IPS DF 19.7 (cell line): ENCODE results near the gene SRGAP2B.
"Not testable (repeated sequence)": the region's sequence is repeated elsewhere in the genome, so short reads cannot be mapped to it uniquely, and the experiment has no call there.

Experiments
- DNase-seq: peaks from one replicate; pipeline ENCODE4 v3.0.0-alpha.2; 2013; ENCODE audit warnings: low read depth, low spot score

The SRGAP2B gene

DNA sequence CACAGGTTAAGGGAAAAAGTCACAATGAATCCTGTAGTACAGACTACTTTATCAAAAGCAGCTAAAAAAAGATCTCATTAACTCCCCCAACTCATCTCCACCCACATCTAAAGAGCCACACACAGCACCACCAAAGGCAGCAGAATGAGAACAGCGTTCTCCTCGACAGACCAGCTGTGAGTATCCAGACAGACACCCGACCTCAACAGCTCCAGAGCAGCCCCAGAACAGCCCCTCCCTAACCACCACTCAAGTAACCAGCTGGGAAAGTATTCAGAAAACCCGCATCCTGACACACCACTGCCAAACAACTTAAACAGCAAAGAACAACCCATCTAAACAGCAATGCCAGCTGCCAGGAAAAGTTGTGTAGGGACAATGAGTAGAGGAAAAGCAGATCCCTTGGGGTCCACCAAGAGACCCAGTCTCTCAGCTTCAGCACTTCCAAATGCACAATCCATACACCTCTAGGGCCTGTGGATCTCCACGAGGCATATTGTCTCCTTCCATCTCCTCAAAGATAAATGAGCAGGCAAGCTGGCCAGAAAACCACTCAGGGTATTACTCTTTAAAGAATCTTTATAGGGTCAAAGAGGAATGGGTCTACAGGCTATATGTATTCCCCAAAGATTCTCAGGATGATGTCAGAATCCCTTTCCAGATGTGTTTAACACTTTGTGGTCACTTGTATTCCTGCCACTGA, 49.4 kb downstream of the SRGAP2B start:
- DNase-seq: not testable (repeated sequence)

- not testable (repeated sequence) for DNase-seq
Measured at GRCh38 chr1:145041519-145041918, 53.6 kb downstream of the SRGAP2B start.

GRCh38 chr1:145036019-145036418, 59.1 kb downstream of the SRGAP2B start:
- not testable (repeated sequence) for DNase-seq

- DNase-seq: not testable (repeated sequence)
Measured at GRCh38 chr1:145033523-145033922, 61.6 kb downstream of the SRGAP2B start.

GRCh38 chr1:145027251-145027650, 67.9 kb downstream of the SRGAP2B start:
- not testable (repeated sequence) for DNase-seq

DNA sequence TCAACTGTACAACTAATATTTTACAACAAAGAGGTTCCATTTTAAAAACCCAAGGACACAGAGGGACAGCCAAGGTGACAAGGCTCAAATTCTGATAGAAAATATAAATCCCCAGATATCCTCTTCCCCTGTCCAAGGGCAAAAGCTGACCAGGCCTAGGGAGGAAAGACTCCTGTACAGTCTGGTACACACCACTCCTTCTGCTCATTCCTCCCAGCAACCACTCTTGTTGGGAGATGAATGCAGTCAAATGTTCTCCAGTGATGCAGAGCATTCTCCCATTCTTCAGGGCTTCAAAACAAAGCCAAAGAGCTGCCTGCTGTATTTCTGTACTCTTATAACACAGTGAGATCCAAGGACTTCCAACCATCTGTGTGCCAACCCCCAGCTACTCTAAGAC, 69.8 kb downstream of the SRGAP2B start:
- not testable (repeated sequence) for DNase-seq

- DNase-seq: not testable (repeated sequence)
Measured at GRCh38 chr1:145022259-145022658, 72.9 kb downstream of the SRGAP2B start.

DNA sequence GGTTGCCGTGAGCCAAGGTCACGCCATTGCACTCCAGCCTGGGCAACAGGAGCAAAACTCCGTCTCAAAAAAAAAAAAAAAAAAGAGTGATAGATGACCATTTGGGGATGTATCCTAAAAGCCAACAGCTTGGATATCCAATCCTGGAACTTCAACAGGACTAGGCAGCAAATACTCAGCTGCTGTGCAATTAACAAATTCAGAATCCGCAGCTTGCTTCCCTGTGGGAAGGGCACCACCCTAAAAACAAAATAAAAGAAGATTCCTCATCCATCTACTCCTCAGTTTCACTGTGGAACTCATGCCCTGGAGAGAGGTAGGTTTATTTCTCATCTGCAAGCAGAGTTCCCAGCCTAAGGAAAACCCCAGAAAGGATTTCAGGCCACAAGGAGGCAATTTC, 73.4 kb downstream of the SRGAP2B start:
- not testable (repeated sequence) for DNase-seq

GRCh38 chr1:145019709-145020108, 75.4 kb downstream of the SRGAP2B start:
- DNase-seq: not testable (repeated sequence)

- DNase-seq: not testable (repeated sequence)
Measured at GRCh38 chr1:145017725-145018124, 77.4 kb downstream of the SRGAP2B start.

- not testable (repeated sequence) for DNase-seq
Measured at GRCh38 chr1:145016492-145016862, 78.7 kb downstream of the SRGAP2B start.

DNA sequence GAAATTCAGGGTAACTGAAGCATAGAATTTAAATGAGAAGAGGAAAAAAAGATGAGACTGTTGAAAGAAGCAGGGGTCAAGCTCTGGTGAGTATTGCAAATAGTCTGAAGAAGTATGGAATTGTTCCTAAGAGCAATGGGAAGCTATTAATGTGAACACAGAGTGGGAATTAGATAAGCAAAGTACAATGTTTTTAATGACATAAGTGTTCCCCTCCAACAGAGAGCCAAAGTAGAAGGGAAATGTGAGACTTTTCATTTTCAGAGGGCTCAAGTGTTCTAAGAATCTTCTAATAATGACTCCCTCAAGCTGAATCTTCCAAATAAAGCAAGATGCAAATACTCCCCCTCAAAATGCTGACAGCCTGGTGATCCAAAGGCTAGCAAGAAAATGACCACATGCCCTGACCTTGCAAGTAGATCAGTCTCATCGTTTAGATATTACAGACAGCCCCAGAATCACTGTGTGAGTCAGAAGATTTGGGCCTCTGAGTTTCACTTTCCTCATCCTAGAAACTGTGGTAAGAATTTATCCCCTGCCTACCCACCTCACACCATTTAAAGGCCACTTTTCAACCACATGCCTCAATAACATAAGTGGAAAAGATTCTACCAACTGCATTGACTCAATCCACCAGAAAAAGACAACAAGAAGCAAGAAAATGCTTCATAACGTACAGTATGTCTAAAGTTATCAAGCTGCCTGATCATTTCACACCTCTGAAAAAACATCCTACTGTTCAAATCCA, 79.2 kb downstream of the SRGAP2B start:
- not testable (repeated sequence) for DNase-seq

- DNase-seq: not testable (repeated sequence)
Measured at GRCh38 chr1:145013353-145013752, 81.8 kb downstream of the SRGAP2B start.

GRCh38 chr1:145011811-145012210, 83.3 kb downstream of the SRGAP2B start:
- DNase-seq: not testable (repeated sequence)

DNA sequence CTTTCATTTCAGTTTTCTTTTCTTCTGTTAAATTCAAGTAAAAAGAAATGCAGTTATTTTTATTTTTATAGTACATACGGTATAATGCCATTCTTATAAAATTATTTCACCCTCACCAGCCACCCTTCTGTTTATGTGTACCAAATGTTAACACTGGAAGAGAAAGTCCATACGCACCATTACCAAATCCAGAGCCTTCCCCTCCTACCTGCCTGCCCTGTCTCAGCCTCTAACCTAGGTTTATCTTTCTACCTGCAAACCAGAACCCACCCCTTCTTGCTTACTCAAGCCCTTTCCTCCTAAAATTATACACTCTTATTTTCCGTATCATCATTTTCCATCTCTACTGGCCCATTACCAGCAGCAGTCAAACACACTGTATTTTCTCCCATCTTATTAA, 84.5 kb downstream of the SRGAP2B start:
- DNase-seq: not testable (repeated sequence)

GRCh38 chr1:145009928-145010327, 85.2 kb downstream of the SRGAP2B start:
- not testable (repeated sequence) for DNase-seq

DNA sequence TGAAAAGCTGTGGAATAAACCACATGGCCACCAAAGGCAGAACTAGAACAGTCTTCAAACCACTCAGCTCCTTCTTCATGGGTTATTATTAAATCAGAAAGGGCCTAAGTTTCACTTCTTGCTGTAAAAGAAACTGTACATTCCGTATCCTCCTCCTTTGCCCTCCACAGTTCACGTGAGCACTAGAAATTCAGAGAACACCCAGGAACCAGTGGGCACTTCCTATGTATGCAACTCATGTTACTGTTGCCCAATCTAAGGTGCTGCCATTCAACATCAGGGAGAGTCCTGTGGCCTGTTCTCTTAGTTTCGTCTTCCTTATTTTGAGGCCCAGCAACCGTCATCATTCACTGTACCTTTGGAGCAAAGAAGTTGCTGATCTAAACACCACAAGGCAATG, 86.7 kb downstream of the SRGAP2B start:
- DNase-seq: not testable (repeated sequence)

DNA sequence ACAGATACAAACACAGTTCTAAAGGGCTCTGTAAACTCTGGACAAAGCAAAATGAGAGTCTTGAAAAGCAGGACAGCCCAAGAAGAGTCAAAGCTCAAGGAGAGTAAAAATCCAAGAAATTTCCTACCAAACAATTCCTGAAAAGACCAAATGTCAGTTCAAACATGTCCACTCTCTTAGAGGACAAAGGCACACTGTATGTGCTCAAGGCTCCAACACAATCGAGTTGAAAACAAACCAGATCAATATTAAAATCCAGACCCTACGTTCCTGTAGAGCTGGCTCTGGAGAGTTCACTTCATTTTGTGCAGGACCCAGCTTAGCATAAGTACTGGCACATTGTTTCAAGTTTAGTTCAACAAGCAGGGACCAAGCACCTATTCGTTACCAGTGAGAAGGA, 90.0 kb downstream of the SRGAP2B start:
- DNase-seq: not testable (repeated sequence)

GRCh38 chr1:145001381-145001780, 93.7 kb downstream of the SRGAP2B start:
- DNase-seq: not testable (repeated sequence)

DNA sequence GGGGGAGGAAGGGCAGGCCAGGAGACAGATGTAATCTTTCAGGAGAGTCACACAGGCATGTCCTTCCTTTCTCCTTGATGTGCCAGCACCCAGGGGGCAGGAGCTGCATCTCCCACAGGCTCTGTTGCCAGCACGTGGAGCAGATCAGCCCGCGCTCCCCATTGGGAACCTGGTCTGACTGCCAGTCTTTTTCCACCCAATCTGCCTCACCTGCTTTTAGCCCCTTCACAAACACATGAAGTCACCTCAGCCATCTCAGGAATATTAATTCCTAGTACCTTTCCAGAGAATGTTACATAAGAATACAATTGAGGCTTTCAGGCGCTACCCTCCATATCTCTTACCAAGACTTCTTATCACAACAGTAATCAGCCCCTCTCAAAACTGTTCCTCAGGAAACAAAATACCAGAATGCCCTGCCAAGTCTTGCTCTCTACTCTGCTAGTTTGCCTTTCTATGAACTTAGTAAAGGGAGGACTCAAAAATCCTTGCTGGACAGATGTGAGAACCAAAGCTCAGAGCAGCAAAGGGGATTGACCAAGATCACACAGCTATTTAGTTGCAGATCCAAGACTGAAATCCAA, 94.3 kb downstream of the SRGAP2B start:
- DNase-seq: not testable (repeated sequence)

DNA sequence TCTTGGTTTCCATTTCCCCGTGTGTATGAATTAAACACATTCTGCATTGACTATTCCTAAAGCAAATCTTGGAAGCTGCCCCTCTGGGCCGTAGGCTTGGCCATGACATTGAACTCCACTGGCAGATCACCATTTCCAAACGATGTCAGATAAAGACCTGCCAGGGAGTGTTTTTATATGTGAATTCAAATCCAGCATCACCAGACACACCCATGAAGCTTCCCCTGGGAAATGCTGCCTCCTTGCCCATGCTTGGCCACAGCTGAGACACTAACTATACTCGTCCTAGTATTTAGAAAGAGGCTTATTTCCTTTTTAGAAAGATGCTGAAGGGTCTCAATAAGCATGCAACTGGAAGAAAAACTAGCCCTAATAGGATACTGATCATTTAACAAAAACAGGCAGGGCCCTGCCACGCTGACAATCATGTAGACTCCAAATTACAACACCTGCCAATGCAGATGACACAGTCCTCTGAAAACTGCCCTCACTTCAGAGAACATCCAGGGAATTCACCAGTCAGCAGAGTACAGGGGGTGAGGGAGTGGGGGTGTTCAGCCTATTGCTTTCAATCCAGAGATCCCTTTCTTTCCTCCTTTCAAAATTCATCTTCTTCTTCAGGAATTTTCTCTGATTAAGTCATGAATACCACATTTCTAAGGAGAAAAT, 94.9 kb downstream of the SRGAP2B start:
- not testable (repeated sequence) for DNase-seq

GRCh38 chr1:144998981-144999273, 96.2 kb downstream of the SRGAP2B start:
- DNase-seq: not testable (repeated sequence)
